GM12872 (cell line): Measurements from ENCODE around the gene SFT2D3.

ENCODE experiments used
- CTCF ChIP-seq: IDR thresholded peaks from 3 replicates; pipeline ENCODE4 v1.5.1; 2011; ENCODE audit warnings: low read depth, mild to moderate bottlenecking, low read length, moderate library complexity; ENCODE audit not compliant: insufficient read depth

SFT2D3 gene

DNA sequence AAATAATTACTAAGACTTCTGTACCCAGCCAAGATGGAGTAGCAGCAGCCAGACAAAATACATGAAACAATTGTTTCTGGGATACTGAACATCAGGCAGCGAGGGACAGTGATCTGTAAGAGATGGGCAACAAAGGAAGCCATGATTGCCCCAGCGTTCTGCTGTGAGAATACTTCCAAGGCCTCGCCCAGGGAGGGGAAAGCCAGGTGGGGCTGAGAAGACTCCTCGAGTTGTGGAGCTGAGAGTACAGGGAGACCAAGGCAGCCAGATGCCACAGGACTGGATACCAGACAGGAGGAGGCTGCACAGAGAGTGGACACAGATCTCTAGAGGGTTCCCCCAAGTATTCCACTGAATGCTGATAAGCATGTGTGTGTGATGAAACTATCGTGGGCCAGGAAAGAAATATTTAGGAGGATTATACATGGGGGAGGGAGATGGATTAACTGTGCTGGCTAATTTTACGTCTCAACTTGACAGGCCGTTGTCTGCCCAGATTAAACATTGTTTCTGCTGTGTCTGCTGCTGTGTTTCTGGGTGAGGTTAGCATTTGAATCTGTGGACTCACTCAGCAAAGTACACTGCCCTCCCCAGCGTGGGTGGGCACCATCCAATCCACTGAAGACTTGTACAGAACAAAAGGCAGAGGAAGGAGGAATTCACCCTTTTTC lies 15.8 kb upstream of the SFT2D3 start:
- TF ChIP-seq CTCF: no peak

GRCh38 chr2:127688405-127688804 lies 12.9 kb upstream of the SFT2D3 start:
- TF ChIP-seq CTCF: no peak

DNA sequence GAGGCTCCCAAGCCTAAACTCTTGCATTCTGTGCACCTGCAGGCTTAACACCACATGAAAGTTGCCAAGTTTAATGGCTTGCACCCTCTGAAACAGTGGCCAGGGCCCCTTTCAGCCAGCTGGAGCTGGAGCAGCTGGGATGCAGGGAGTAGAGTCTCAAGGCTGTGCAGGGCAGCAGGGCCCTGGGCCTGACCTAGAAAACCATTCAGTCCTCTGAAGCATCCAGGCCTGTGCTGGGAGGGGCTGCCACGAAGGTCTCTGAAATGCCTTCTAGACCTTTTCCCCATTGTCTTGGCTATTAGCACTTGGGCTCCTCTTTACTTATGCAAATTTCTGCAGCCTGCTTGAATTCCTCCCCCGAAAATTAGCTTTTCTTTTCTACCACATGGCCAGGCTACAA lies 10.6 kb upstream of the SFT2D3 start:
- TF ChIP-seq CTCF: no peak

- no peak for TF ChIP-seq CTCF
These were observed 6.3 kb upstream of the SFT2D3 start for GRCh38 chr2:127694986-127695385.

GRCh38 chr2:127695491-127696472 lies 5.5 kb upstream of the SFT2D3 start:
- TF ChIP-seq CTCF: peak; percentile 48; the same call in 2 of the 3 replicates

DNA sequence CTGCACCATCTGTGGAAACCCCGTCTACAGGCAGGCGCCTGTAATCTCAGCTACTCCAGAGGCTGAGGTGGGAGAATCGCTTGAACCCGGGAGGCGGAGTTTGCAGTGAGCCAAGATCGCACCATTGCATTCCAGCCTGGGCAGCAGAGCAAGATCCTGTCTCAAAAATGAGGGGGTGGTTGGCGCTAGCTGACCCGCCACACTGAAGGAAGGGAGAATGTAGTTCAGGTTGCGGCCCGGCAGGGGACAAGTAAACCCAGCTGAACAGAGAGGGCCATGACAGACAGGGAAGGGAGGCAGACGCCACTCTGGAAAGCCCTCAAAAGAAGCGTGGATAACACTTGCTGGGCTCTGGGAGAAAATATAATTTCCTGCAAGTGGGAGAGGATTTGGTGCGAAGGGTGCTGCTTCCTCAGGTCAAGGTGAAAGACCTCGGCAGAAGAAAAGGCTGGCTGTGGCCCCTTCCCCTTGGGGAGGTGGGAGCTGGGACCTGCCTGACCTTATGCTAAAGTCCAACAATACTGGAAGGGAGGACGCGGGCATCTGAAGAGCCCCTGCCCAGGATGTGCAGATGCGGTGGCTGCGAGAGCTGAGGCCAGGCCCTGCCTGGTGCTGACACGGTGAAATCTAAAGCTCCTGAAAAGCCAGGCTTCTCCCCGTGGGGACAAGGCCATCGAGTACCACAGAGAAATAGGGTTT lies 3.7 kb upstream of the SFT2D3 start:
- TF ChIP-seq CTCF: no peak
